NCI-H2196 treated with DMSO at 0.1 percent for 48 hours (cell line): ENCODE results near the gene DES.
A peak's percentile ranks its signal among the peaks of the same experiment; 100 is the strongest.

ENCODE experiments used
- DNase-seq: peaks from one replicate; lab custom pipeline; 2025; ENCODE audit not compliant: unreplicated experiment; lab: John Stamatoyannopoulos, UW

Gene DES

DNA sequence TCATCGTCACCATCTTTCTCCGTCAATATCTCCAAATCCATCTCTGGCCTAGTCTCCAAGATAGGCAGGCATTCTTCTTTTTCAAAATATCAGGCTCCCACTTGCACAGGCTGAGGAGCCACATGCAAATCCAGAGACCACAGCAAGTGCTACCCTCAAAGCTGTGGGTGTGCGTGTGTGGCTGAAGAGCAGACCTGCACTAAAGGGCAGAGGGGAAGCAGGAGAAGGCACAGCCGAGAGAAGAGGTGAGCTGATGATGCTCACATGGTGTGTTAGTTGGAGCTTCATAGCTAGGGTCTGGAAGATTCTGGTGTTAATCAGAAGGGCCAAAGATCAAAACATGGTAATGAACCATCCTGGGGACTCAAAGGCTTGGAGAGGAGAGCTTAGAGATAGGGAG is 20.3 kb downstream of the DES start:
- no peak for DNase-seq

DNA sequence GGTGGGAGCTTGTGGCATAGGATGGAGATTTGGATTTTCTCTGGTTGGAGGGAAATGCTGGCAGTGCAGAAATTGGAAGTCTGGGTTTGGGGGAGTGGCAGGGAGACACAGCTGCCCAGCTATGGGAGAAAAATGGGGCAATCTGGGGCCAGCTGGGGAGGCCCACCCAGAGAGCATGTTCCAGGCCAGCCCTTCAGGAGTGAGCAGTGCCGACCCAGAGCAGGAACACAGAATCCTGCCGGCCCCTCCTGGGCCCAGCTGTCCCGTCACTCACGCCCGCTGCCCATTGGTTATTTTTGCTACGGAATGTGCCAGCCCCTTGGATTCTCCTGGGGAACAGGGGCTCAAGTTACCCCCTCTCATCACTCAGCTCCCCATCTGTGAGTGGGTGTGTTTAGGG is 21.3 kb downstream of the DES start:
- DNase-seq: no peak

DNA sequence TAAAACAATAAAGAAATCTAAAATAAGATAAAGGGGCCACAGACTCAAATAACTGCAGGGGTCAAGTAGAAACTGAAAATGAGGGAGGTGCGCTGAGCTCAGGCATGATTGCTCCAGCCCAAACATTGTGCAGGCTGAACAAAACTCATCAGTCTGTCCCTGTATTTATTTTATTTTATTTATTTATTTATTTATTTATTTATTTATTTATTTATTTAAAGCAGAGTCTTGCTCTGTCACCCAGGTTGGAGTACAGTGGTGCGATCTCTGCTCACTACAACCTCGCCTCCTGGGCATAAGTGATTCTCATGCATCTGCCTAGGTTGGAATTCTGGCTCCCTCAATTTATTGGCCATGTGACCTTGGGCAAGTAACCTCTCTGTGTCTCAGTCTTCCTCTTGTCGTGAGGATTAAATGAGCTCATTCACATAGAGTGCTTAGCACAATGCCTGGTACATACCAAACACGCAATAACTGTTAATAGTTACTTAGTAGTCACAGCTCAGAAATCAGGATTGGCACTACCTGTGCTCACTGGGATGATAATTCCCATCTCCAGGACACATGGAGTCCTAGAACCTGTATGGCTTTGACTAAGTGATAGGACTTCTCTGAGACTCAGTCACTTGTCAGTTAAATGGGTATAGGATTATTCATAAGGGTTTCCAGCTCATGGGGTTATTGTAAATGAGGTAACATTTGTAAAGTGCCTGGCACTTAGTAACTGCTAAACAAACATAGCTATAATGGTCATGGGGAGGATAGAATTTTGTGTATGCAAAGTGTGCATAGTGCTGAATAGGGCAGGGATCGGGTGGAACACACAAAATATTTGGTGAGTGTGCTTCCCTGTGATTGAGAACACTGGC is 22.4 kb downstream of the DES start:
- DNase-seq: no peak

DNA sequence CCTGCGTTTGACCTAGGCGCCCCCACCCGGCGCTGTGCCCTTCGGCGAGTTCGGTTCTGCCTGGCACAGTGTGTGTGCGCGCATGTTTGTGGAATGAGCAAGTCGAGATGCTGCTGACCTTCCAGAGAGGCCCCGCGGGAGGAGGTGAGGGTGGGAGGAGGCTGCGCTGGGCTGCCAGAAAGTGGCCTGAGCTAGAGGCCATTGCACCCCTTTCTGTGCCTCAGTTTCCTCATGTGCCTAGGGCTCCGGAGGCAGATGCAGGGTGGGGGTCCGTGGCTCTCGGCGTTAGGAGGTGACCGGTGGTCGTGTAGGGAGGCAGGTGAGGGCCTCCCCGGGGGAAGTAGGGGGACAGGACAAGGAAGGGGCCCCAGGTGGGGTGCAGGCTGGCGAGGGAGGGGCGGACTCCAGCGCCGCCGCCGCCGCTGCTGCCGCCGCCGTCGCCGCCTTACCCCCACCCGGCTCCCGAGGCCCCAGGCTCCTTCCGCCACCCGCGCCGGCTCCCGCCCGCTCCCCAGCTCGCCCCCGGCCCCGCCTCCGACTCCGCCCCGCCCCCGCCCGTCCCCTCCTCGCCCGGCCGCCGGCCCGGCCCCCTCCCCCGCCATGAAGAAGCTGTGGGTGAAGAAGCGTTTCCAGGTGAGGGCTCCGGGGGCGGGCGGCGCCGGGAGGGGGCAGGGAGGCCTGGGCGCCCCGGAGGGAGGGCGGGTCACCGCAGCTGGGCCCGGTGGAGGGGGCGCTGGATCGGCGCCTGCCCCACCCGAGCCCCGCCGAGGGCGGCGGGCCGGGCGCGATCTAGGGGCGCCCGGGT is 23.5 kb downstream of the DES start:
- DNase-seq: no peak

DNA sequence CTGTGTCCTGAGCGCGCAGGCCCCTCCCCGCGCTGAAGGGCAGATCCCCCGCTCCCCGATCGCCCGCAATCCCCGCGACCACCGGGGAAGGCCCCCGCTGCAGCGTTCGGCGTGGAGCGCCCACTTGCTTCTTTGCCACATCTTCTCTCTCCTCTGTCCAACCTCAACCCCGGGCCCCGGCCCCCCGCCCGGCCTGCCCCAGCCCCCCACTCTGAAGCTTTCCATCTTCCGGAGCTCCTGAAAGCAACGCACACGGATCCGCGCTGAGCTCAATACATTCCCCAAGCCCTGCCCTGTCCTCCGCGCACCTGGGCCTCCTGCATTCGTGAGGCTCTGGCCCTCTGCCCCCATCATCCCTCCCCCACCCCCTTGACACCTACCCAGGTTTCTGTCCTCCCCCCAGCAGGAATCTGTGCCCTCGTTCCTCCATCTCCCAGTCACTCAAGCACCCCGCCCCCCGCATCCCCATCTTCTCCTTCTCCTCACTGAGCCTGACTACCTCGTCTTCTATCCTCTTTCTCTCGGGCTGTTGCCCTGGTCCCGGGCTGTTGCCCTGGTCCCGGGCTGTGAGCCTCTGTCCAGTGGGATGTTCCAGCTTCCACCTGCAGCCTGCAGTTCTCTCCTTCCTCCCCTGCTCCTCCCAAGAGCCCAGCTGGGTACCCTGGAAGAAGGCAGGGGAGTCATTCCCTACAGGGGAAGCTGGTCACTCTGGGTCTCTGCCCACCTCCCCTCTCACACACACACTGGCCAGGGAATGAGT is 24.3 kb downstream of the DES start:
- no peak for DNase-seq

DNA sequence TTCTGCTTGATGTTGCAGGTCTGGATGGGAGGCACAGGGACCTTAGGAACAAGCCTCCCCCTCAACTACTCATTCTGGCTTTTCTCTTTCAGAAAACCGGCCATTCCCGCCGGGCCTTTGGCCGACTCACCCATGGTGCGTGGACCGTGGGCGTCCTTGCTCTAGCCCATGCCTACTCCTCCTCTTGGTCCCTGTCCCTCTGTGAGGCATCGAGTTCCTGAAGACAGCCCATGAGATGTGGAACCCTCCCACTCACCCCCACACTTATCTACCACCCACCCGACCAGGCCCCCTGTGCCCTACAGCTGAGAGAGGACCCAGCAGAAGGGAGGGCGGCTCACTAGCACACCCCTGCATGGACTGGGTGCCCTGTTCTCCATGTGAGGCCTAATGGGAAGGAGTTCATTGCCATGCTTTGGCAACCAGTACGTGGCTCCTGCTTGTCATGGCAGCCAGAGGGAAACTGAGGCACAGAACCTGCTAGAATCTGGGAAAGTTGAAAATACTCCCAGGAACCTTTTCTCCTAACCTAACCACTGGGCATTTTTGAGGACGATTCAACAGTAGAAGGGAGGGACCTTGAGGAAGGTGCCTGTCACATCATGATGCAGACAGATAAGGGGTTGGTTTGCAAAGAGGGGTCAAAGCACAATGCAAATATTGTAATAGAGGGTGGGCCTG is 25.0 kb downstream of the DES start:
- no peak for DNase-seq

DNA sequence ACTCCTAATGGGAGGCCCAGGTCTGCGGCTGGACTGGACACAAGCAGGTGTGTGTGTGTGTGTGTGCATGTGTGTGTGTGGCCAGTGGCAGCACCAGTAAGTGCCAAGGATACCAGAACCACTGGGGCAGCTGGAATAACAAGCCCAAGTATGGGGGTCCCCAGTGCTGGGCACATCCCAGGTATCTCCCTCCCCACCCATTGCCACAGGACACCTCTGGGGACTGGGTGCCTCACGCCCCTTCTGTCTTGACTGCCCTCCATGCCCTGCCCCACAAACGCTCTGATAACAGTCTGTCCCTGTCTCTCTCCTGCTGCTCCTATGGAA is 25.5 kb downstream of the DES start:
- DNase-seq: no peak

DNA sequence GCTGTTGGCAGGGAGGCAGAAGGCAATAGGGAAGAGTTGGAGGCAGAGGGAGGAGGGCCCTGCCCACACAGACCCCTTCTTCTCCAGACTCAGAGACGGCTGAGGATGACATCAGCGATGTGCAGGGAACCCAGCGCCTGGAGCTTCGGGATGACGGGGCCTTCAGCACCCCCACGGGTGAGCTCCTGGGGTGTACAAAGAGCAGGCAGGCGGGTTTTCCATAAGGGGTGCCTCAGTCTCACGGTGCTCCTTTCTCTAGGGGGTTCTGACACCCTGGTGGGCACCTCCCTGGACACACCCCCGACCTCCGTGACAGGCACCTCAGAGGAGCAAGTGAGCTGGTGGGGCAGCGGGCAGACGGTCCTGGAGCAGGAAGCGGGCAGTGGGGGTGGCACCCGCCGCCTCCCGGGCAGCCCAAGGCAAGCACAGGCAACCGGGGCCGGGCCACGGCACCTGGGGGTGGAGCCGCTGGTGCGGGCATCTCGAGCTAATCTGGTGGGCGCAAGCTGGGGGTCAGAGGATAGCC is 26.5 kb downstream of the DES start:
- no peak for DNase-seq

DNA sequence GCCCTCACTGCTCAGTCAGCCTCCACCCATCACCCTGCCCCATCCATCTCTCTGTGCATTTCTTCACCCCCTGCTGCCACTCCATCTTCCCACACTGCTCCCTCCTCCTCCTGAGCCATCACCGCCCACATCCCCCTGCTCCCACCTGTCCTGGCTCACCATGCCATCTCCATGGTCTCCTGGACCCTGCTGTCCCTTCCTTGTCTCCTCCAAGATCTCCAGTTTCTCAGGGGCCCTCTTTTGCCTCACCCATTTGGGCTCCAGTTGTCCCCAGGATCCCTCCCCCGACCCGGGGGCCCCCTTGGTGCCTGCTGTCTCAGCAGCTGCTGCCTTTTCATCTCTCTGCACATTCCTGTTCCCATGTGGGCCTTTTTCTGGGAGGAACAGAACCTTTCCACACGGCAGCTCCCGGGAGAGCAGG is 27.1 kb downstream of the DES start:
- no peak for DNase-seq

DNA sequence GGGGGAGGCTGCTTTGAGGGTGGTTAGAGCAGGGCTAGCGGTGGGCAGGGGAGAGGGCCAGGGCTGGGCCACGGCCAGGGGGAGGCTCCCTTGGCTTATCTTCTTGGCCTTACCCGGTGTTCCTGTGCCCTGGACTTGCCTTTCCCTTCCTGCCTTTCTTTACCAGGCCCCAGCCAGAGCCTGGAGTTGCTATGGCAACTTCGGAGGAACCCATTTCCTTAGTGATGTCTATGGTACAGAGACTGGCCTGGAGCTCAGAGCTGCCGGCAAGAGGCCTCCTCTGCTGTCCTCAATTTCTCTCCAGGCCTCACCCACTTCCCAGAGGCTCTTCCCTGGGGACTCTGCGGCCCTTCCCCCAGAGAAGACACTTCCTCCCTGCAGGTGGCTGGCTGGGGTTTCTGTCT is 27.9 kb downstream of the DES start:
- peak; percentile 36 for DNase-seq

DNA sequence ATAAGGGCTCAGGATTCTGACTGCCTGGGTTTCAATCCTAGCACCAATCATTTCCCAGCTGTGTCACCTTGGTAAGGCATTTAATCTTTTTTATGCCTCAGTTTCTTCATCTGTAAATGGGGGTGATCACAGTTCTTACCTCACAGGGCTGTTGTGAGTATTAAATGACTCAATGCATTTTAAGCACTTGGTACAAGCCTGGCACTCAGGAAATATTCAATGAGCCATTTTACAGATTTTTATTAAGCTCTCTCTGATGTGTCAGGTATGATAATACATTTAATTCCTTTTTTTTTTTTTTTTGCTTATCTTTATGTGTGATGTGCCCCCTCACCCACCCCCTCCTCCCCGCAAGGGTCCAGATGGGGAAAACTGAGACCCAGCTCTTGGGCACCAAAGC is 28.5 kb downstream of the DES start:
- no peak for DNase-seq

DNA sequence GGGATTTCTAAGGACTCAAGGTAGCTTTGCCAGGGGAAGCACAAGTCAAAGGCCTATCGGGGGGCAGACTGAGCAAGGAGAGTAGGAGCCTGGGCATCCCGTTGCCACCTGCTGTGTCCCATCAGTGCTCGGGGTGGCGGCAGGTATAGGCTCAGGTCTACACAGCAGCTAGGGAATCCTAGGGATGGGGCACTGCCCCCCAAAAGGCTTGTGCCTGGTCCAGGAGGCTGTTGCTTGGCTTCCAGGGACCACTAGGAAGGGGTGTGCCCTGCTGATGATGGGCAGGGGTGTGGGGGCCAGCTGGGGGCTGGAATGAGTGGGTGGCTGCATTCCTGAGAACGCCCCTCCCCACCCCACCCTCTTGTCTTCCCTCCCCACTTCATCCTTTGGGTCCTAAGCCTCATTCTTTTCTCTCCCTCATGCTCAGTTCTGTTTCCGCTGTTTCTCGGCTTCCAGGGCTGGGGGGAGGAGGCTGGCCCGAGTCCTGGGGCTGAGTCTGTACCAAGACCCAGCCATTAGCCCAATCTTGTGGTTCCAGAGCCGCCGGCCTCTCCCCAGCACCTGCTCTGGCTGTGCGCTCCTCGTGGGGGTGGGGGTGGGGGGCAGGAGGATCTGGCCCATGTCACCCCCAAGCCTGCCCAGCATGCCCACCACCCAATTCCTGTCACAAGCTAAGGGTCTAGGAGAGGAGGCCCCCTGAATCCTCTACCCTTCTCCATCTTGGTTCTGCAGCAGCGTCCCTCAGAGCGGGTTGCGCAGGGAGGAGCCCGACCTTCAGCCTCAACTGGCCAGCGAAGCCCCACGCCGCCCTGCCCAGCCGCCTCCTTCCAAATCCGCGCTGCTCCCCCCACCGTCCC is 29.3 kb downstream of the DES start:
- no peak for DNase-seq

DNA sequence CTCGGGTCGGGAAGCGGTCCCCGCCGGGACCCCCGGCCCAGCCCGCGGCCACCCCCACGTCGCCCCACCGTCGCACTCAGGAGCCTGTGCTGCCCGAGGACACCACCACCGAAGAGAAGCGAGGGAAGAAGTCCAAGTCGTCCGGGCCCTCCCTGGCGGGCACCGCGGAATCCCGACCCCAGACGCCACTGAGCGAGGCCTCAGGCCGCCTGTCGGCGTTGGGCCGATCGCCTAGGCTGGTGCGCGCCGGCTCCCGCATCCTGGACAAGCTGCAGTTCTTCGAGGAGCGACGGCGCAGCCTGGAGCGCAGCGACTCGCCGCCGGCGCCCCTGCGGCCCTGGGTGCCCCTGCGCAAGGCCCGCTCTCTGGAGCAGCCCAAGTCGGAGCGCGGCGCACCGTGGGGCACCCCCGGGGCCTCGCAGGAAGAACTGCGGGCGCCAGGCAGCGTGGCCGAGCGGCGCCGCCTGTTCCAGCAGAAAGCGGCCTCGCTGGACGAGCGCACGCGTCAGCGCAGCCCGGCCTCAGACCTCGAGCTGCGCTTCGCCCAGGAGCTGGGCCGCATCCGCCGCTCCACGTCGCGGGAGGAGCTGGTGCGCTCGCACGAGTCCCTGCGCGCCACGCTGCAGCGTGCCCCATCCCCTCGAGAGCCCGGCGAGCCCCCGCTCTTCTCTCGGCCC is 30.1 kb downstream of the DES start:
- no peak for DNase-seq

DNA sequence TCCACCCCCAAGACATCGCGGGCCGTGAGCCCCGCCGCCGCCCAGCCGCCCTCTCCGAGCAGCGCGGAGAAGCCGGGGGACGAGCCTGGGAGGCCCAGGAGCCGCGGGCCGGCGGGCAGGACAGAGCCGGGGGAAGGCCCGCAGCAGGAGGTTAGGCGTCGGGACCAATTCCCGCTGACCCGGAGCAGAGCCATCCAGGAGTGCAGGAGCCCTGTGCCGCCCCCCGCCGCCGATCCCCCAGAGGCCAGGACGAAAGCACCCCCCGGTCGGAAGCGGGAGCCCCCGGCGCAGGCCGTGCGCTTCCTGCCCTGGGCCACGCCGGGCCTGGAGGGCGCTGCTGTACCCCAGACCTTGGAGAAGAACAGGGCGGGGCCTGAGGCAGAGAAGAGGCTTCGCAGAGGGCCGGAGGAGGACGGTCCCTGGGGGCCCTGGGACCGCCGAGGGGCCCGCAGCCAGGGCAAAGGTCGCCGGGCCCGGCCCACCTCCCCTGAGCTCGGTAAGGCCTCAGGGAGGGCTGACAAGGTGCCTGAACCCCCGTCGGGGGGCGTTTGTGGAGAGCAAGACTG is 30.7 kb downstream of the DES start:
- DNase-seq: no peak

DNA sequence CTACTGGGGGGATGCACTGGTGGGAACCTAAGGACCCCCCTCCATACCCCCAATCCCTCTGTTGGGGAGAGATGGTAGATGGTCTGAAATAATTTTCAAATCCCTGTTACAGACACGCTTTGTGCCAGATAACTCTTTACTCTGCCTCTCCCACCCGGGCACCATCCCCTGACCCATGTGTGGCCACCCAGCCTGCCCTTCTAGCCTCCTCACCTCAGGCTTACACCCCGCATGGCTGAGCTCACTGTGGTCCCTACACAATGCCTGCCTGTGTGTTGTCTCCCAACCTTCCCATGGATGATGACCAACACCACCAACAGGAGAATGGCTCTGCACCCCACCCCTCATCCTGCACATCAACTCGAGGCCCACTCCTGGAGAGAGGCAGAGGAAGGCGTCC is 31.4 kb downstream of the DES start:
- no peak for DNase-seq

DNA sequence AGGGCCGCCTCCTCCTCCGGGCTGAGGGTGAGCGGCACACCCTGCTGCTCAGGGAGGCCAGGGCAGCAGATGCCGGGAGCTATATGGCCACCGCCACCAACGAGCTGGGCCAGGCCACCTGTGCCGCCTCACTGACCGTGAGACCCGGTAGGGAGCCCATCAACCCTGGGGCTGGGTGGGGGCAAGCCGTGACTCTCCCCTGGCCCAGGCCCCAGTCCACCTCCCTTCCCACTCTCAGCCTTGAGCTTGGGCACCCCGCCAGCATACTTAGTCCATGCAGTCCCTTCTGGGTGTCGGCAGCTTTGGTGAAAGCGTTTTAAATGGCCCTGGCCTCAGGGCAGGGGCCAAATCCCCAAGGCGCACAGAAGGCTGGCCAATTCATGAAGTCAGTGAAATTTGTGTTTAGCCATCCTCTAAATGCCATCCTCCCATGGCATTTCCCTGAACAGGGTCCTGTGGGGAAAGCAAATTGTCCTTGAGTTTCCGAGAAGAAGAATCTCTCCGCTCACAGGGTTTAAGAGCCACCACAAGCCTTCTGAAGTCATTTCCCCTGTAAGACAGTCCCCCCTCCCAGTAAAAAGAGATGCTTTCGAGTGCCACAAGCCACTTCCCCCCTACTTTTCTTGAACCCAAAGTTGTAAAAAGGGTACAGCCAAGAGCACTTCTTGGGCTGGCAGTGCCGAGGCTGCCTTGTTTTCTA is 33.6 kb downstream of the DES start:
- no peak for DNase-seq

DNA sequence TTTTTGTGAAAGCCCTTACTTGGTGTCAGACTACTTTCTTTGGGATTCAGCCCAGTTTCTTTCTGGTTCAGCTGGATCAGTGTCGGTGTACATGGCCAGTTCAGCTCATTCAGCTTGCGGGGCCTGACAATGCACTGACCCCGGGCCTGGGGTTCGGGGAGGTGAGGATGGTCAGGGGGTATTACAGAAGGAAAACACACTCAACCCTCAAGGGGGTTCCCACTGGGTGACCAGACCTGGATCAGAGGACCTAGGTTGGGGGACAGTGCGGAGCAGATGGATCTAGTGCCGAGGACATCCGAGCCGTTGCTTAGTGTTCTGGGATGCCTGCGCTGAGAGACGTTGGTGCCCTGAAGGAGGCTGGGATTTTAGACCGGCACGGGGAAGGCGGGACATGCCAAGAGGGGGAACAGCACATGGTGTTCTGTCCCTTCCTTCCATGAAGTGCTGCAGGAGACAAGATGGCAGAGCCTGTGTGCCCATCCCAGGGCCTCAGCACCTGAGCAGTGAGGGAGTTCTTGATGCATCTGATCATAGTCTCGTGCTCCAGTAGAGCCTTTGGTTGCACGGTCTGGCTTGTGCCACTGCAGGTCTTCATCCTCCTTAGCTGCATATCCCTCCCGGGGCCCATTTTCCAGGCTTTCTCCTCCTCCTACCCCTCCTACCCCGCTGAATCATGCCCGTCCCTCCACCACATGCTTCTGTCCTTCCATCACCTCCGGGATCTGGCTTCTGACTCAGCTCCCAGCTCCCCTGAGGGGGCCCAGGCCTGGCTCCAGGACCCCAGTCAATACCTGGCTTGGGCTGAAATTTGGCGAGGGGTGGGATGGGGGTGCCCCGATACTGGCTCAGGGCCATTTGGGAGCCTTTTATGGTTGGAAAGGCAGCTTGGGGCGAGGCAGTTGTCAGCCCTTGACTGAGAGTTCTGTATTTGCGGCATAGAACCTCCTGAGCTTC is 34.5 kb downstream of the DES start:
- DNase-seq: no peak
